ENCODE measurements around the gene SOX5.

The SOX5 gene

DNA sequence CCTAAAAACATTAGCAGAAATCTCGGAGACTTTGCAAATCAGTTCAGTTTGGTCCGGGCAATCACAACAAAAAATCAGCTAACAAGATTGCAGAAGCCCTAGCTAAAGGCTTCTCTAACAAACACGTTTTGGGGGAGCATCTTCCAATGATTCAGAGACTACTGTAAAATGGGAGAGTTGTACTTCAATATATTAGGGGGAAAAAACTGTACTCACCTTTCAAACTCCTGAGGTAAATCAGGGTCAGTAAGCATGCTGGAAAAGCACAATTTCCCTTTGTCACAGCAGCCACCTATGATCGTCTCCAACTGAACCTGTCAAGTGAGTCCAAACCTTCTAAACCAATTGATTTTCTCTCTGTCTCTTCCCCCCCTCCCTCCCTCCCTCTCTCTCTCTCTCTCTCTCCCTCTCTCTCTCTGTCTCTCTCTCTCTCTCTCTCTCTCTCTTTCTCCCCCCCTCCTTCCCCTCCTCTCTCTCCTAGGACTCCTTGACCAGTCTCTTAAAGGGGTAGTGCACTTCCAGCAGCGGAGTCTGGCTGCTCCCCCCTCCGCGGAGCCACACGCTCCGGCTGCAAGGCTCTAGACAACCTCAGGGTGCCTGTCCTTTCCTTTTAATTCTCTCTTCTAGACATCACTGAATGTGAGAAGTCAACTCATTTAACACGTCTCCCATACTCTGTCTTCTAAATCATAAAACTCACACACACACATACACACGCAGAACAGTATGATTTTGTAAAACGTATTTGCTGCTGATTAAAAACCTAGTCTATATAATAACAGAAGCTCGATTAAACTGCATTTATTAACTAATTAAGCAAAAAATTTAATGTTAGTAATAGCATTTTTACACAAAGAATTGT lies at the start of gene SOX5:
TSS of gene SOX5 (minus strand) at position 323 of the 862 bp plus-strand sequence. CDS start at position 254, 69 bp downstream.
- peak; percentile 57 for DNase-seq

DNA sequence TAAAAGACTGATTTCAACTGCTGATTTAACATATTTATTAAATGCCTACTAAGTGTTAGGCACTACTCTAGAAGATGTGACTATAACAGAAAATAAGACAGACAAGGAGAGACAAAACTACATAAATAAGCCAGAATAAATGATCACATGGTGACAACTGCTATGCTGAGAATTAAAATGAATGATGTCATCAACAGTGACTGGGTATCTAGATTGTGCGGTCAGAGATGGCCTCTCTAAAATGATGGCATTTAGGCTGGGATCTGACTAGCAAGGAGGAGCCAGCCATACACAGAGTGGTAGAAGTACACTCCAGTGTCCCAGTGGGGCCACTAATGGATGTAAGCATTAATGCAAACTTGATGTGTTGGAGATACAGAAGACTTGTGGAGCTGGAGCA lies 37.6 kb upstream of the SOX5 start:
- DNase-seq, result no peak

DNA sequence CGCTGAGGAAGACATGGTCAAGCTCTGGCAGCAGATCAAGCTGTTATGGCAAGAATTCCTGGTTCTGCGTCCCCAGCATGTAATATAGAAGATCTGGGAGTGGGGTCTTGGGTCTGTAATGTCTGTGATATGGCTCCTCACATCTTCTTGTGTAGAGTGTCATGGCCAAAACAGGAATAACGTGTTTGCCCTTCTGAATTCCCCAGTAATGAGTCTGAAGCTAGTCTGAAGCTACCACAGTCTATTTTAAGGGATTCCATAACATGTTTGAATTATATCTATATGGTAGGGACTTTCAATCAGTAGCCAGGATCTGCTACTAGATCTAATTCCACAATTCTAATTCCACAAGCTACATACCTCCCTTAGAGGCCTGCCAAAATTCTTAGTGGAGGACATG lies 31.4 kb upstream of the SOX5 start:
- DNase-seq, result no peak

DNA sequence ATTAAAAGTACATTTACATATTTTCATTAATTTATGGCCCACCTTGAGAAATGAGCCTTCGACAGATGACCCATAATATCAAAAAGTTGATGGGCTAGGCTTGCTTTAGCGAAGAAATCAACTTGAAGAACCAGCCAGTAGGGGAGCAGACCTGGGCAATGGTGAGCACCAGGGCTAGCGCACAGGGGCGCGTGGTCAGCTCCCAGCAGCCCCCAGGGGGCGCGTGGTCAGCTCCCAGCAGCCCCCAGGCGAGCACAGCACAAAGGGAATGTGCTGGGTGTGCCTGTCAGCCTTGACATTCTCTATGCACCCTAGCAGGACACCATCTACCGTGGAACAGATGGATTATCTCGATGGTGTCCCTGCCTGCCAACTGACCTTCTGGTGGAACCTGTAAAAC lies 15.3 kb upstream of the SOX5 start:
- DNase-seq, result no peak

- no peak for DNase-seq
Observed at GRCh38 chr12:23959826-23960225, 10.4 kb upstream of the SOX5 start.

GRCh38 chr12:23954332-23954731 lies 4.9 kb upstream of the SOX5 start:
- DNase-seq, result no peak

DNA sequence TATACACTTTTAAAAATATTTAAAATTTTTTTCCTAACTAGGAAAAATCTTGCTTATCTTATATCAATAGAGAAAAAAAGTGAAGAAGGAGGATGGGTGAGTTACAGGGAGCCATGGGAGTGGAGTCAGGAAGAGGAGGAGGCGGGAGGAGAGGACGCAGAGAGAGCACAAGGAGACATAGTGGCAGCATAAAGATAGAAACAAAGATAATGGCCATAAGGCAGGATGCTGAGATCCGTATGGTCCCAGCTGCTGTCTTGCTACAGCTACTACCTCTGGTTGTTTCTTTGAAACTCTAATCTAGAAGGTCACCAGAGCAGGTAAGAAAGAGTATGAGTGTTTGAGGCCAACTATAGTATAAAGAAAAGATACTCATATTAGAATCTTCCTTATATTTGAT lies 2.6 kb upstream of the SOX5 start:
- no peak for DNase-seq

DNA sequence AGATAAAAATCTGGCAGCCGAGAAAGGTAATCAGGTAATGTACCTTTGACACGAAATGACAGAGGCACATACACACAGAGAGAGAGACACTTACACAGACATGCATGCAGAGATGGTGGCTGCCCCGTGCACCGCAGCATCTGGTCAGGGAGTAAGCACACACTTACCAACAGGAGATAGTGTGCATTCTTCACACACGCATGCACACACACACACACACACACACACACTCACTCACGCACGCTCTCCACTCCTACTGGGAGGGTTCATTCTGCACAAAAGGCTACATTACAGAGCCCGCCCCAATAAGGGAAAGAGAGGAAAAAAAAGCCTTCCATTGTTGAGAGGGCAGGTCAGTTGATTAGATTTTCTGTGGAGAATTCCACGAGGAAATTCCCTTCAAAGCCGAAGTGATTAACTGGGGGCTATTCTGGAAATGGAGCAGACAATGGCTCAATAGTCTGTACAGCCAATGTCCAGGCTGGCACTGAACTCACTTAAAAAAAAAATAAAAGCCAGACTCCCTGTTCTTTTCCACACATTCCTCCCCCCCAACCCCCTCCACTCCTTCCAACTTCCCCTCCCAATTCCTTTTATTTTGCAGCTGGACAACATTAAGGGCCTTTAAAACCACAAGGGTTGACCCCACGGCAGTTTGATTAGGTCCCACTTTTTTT lies 1.4 kb upstream of the SOX5 start:
- DNase-seq, result peak; percentile 25

- no peak for DNase-seq
Observed at GRCh38 chr12:23950210-23950774, 822 bp upstream of the SOX5 start.

GRCh38 chr12:23948291-23948690 lies 1.2 kb downstream of the SOX5 start:
- no peak for DNase-seq

DNA sequence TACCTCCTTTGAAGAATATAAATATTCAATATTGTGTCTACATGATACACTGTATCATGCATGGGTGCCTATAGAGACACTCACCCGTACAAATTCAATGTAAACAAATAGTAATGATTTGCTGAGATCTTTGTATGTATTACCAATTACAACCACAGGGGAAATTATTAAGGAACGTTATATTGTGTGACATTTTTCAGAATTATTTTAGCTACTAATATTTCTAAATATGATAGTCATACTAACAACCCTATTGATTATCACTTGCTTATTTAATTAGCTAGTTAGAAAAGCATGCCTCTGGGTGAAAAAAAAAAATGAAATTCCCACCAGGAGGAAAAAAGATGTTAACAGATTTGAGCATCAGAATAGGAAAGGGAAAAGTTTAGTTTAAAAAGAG lies 2.1 kb downstream of the SOX5 start:
- DNase-seq, result no peak

GRCh38 chr12:23945249-23945648 lies 4.2 kb downstream of the SOX5 start:
- no peak for DNase-seq

DNA sequence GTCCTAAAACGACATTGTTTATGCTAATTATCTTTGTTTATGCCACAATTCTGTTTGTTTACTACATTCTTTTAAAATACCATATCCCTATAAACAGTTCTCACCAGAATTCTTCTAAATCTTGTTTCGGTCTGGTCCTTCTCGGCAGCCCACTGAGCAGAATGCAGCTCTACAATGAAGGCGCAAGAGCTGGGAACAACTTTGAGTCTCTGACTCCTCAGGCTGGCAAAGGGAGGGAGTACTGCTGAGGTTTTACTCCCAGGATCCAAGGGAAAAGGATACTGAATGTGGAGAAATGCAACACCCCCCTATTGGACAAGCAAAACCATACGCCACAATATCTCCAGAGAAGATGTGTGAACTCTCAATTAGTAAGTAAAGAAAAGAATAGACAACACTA lies 5.4 kb downstream of the SOX5 start:
- DNase-seq, result no peak

DNA sequence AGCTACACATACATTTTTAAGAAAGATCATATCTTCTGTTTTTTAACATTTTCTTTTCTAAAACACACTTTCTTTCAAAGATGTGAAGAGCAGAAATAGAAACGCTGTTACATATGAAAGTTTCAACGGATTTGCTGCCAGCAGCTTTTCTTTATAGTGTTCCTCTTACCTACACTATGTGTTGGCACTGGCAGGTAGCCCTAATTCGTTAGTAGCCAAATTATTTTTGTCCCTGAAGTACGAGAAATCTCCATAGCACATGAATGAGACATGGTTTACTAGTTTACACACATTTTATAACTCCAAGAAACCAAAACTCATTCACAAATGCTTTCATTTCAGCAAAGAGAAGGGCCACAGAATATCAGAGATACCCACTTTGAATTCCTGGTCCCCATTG lies 6.6 kb downstream of the SOX5 start:
- no peak for DNase-seq

GRCh38 chr12:23941780-23942179 lies 7.7 kb downstream of the SOX5 start:
- DNase-seq, result no peak

DNA sequence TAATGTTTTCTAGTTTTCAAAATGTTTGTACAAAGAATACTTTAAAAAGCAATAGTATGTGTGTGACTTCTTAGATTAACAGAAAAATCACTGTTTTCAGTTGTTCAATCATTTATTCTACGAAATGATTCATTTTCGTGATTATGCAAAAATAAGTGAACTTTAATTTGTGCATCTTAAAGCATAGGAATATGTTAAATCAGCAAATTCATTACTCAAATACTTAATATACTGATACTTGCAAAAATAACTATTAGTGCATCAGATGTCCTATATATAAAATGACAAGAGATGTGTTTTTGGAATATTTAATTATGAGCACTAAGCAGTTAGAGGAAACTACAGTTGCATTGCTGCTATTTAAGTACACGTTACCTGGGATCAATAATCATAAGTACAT lies 11.0 kb downstream of the SOX5 start:
- DNase-seq, result no peak

DNA sequence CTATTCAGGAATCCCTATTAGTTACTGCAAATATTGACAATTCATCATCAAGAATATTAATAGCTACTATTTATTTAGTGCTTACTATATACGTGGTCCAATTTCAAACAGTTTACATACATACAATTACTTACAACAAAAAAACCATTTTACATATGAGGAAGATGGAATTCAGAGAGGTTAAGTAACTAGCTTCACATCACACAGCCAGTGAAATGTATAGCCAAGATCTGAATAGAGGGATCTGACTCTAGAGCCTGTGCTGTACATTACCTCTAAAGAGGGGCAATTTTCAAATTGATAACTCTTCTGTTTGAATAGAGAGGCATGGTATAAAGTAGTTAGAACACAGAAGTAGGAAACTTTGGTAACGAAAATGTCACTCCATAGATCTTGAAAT lies 18.3 kb downstream of the SOX5 start:
- DNase-seq, result no peak

DNA sequence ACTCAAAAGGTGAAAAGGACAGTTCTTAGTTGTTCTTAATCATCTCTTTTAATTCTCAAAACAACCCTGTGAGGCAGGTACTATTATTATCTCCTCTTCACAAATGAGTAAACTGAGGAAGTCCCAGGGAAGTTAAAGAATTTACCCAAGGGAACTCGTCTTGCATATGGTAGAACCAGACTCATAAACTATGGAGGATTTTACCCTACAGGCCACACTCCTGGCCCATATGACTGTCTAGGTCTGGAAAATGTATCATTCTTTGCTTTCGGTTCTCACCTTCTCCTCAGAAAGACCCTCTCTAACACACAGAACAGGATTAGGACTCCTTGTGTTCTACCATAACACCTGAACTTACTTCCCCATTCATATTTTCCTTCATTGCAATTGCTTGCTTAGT lies 18.9 kb downstream of the SOX5 start:
- no peak for DNase-seq

GRCh38 chr12:23929906-23930305 lies 19.6 kb downstream of the SOX5 start:
- DNase-seq, result no peak

DNA sequence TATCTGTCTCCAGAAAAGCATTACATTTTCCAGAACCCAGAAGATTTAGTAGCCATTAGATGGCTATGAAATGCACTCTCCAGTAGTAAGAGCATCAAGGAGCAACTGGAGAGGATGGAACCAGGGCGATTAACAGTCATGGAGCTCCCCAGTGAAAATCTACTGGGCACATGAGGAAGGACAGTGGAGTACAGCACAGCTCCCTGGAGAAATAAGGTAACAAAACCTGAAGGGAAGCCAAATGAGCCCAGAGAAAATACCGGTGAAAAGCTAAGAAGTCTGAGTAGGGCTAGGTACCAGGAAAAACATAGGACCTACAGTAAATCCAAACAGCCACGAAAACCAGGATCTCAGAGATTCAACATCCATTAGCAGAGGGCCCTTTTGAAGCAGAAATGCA lies 21.6 kb downstream of the SOX5 start:
- DNase-seq, result no peak

DNA sequence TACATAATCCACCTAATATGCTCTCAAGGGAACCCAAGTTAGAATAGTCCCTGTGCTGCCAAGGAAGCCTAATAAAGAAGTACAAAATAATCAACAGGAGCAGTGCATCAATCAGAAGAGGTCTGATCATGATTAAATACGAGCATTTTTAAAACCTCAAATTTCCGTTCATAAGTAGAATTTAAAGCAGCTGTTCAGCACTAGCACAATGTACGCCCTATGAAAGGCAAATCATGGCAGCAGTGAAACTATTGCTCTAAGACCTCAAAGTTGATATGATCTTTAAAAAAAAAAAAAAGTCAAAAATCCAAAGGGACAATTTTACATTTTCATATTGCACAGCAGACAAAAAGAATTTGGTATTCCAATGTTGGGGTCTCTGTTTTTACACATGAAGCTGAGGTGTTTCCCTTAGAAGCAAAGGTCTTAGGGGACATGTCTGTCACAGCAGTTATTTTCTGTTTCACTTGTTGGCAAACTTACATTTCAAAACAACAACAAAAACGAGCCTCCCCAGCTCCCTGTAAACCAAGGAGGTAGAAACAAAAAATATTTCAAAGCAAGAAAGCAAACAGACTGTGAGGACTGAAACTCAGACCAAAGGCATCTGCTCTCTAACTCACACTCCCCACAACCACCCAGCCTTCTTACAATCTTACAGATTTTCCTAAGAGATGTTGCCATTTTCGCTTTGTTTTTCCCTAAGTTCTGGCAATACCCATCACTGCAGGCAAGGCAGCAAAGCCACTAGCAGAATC lies 28.2 kb downstream of the SOX5 start:
- DNase-seq, result no peak

DNA sequence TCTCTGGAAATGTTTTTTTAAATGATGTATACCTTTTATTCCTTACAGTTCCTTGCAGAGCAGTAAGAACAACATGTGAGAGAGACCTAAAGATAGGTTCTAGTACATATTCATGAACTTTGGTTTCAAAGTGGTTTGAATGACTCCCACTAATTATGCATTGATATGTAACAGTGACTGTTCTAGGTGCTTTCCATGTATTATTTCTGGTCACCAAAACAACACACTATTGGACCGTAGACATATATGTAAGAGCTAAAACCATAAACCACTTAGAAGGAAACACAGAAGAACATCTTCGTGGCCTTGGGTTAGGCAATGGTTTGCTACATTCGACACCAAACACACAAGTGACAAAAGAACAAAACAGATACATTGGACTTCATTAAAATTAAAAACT lies 37.9 kb downstream of the SOX5 start:
- DNase-seq, result no peak

DNA sequence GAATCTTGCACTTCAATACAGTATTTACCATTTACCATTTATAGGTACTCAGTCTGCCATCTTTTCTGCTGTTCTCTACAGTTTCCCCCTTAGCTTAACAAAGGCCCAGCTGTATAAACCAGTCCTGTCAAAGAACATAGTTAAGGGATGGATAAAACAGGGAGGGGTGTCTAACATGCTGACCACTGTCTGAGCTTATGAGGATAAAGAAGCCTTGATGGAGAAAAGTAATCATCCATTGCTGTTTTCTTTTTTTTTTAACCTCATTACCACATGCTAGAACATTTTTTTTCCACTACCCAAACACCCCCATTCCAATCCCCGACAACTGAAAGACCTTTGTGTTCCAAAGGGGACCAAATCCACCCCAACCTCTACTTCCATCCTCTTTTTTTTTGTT lies 39.9 kb downstream of the SOX5 start:
- DNase-seq, result no peak

GRCh38 chr12:23906329-23906728 lies 43.1 kb downstream of the SOX5 start:
- DNase-seq, result no peak

All from NCI-H2227 treated with DMSO at 0.1 percent for 48 hours (cell line).